Measurements from ENCODE around the gene PANK3. TPM values are rescaled to one million over a fixed set of nuclear protein-coding genes. Genes with fewer than 3 reads are reported as not detected.

PANK3 gene
- total and polyA plus RNA-seq, 10 of the 15 experiments (the other 5 are each of a cell fraction or from before 2014, with no cell fraction given) = 4.7 to 43.7 (median 23.9) TPM

- TF ChIP-seq BHLHE40 (IDR thresholded peaks at IDR 0.05; ENCODE audit: borderline replicate concordance in 1 of 2, low read depth in 2 of 2, low read length in 1 of 2) (peak in 1 of 2 experiments; percentile 81; a peak in 2 of 4 replicates), EZH2 (IDR thresholded peaks at IDR 0.05; ENCODE audit: borderline replicate concordance, control insufficient read depth, low read depth, low read length) (no peak), JUNB (IDR thresholded peaks at IDR 0.05) (no peak), MLLT1 (IDR thresholded peaks at IDR 0.05) (0 out of 2 replicates have a peak, but pooled peaks have one; percentile 54), IKZF1 (conservative IDR thresholded peaks at IDR 0.05) (peak; percentile 99), STAT1 (conservative IDR thresholded peaks at IDR 0.05) (no peak), BCL11A (IDR thresholded peaks at IDR 0.05; ENCODE audit: low read depth, low read length) (no peak), CHD2 (IDR thresholded peaks at IDR 0.05; ENCODE audit: borderline replicate concordance, low read depth, low read length) (peak; percentile 85), RELB (IDR thresholded peaks at IDR 0.05; ENCODE audit: low read depth) (0 out of 2 replicates have a peak, but pooled peaks have one; percentile 48), TBL1XR1 (IDR thresholded peaks at IDR 0.05; ENCODE audit: low read depth, low read length) (peak; percentile 73; the same call in 1 of the 2 replicates), MAX (IDR thresholded peaks at IDR 0.05; ENCODE audit: low read depth, low read length) (peak; percentile 62; the same call in 1 of the 2 replicates), LARP7 (IDR thresholded peaks at IDR 0.05) (peak; percentile 94), SMC3 (IDR thresholded peaks at IDR 0.05; ENCODE audit: borderline replicate concordance, low read length) (no peak), STAT3 (IDR thresholded peaks at IDR 0.05; ENCODE audit: low read depth, low read length) (no peak), CBX5 (IDR thresholded peaks at IDR 0.05; ENCODE audit: low read depth) (no peak), CREM (IDR thresholded peaks at IDR 0.05; ENCODE audit: low read depth) (peak; percentile 93), NFYA (IDR thresholded peaks at IDR 0.05; ENCODE audit: borderline replicate concordance, low read depth, low read length) (no peak), TAF1 (IDR thresholded peaks at IDR 0.05; ENCODE audit: borderline replicate concordance, low read depth, low read length) (peak; percentile 89), YY1 (IDR thresholded peaks at IDR 0.05; ENCODE audit: low read depth, low read length) (peak; percentile 93), HDAC6 (IDR thresholded peaks at IDR 0.05; ENCODE audit: unreplicated experiment) (no peak), NFIC (IDR thresholded peaks at IDR 0.05; ENCODE audit: low read depth, low read length) (no peak), ATF3 (IDR thresholded peaks at IDR 0.05; ENCODE audit: borderline replicate concordance, extremely low read depth, low read depth, low read length) (peak; percentile 92), MTA3 (IDR thresholded peaks at IDR 0.05; ENCODE audit: borderline replicate concordance, low read length) (no peak), MTA2 (IDR thresholded peaks at IDR 0.05; ENCODE audit: low read depth) (no peak)
- TF ChIP-seq, protein P1, sequence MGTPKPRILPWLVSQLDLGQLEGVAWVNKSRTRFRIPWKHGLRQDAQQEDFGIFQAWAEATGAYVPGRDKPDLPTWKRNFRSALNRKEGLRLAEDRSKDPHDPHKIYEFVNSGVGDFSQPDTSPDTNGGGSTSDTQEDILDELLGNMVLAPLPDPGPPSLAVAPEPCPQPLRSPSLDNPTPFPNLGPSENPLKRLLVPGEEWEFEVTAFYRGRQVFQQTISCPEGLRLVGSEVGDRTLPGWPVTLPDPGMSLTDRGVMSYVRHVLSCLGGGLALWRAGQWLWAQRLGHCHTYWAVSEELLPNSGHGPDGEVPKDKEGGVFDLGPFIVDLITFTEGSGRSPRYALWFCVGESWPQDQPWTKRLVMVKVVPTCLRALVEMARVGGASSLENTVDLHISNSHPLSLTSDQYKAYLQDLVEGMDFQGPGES (IDR thresholded peaks at IDR 0.05) = peak; percentile 28; the same call in 1 of the 2 replicates
Measured at GRCh38 chr5:168579488-168580226, 489 bp upstream of the PANK3 start (continued).
